GM19239 (cell line): ENCODE results near the gene MVP.
A peak's percentile ranks its signal among the peaks of the same experiment; 100 is the strongest.

Experiments
- DNase-seq: peaks from one replicate; pipeline ENCODE4 v3.0.0; 2011; ENCODE audit warnings: low spot score; ENCODE audit not compliant: insufficient read length
- FAIRE-seq: peaks from 2 replicates; lab custom pipeline; 2011; peaks lifted over from hg19 to GRCh38; lab: Jason Lieb, UNC

Gene MVP

GRCh38 chr16:29839822-29840221 lies 19.6 kb downstream of the MVP start:
- FAIRE-seq (no peak), DNase-seq (no peak)

- FAIRE-seq (no peak), DNase-seq (no peak)
These were observed 20.0 kb downstream of the MVP start for GRCh38 chr16:29840240-29840639.

GRCh38 chr16:29841631-29842030 lies 21.4 kb downstream of the MVP start:
- DNase-seq (no peak), FAIRE-seq (no peak)

- DNase-seq: no peak
- no peak for FAIRE-seq
These were observed 22.6 kb downstream of the MVP start for GRCh38 chr16:29842732-29843346.

- FAIRE-seq (no peak), DNase-seq (no peak)
These were observed 23.7 kb downstream of the MVP start for GRCh38 chr16:29843931-29844330.

GRCh38 chr16:29844575-29845331 lies 24.5 kb downstream of the MVP start:
- DNase-seq (no peak), FAIRE-seq (no peak)

- no peak for FAIRE-seq
- DNase-seq: no peak
These were observed 25.4 kb downstream of the MVP start for GRCh38 chr16:29845656-29846055.

GRCh38 chr16:29848420-29849297 lies 28.4 kb downstream of the MVP start:
- FAIRE-seq: peak; percentile 80
- peak; percentile 84 for DNase-seq

- FAIRE-seq (no peak), DNase-seq (no peak)
These were observed 29.2 kb downstream of the MVP start for GRCh38 chr16:29849505-29849904.

- DNase-seq (no peak), FAIRE-seq (no peak)
These were observed 30.7 kb downstream of the MVP start for GRCh38 chr16:29850998-29851397.

- DNase-seq: no peak
These were observed 32.4 kb downstream of the MVP start for GRCh38 chr16:29852654-29853053.

GRCh38 chr16:29854520-29855100 lies 34.3 kb downstream of the MVP start:
- FAIRE-seq: no peak
- DNase-seq: no peak

More at GRCh38 chr16:29852654-29853053, 32.4 kb downstream of the MVP start:
- no peak for FAIRE-seq

- FAIRE-seq: no peak
- DNase-seq: no peak
These were observed 37.0 kb downstream of the MVP start for GRCh38 chr16:29857133-29857760.

- FAIRE-seq (no peak), DNase-seq (no peak)
These were observed 38.0 kb downstream of the MVP start for GRCh38 chr16:29858149-29858849.

- FAIRE-seq (no peak), DNase-seq (no peak)
These were observed 38.7 kb downstream of the MVP start for GRCh38 chr16:29858974-29859373.

- FAIRE-seq (no peak), DNase-seq (no peak)
These were observed 40.0 kb downstream of the MVP start for GRCh38 chr16:29860218-29860617.

- DNase-seq (no peak), FAIRE-seq (no peak)
These were observed 42.2 kb downstream of the MVP start for GRCh38 chr16:29862383-29862883.

- peak; percentile 92 for DNase-seq
- FAIRE-seq: peak; percentile 98
These were observed 42.8 kb downstream of the MVP start, which contains the start of gene CDIPT for GRCh38 chr16:29862884-29863668. CDIPT (minus strand) TSS chr16:29863226; CDS start chr16:29862857, 369 bp downstream.

GRCh38 chr16:29863669-29863984 lies 43.4 kb downstream of the MVP start:
- FAIRE-seq: no peak
- no peak for DNase-seq
